Middle frontal gyrus (tissue), 1 donor: ENCODE data around the gene MYRIP.
A peak's percentile ranks its signal among the peaks of the same experiment; 100 is the strongest.

Experiments used
- DNase-seq: peaks from one replicate; pipeline ENCODE4 v3.0.0-alpha.2; 2015; ENCODE audit warnings: low spot score; ENCODE audit errors: extremely low spot score

Gene MYRIP

GRCh38 chr3:40179016-40179415 is 369.6 kb downstream of the MYRIP start:
- peak; percentile 78 for DNase-seq

GRCh38 chr3:40181182-40181581 is 371.8 kb downstream of the MYRIP start:
- DNase-seq = no peak

- no peak for DNase-seq
Measured at GRCh38 chr3:40185029-40185695, 375.8 kb downstream of the MYRIP start.

GRCh38 chr3:40186508-40186907 is 377.1 kb downstream of the MYRIP start:
- no peak for DNase-seq

GRCh38 chr3:40187945-40188344 is 378.5 kb downstream of the MYRIP start:
- no peak for DNase-seq

GRCh38 chr3:40189118-40189517 is 379.7 kb downstream of the MYRIP start:
- DNase-seq = no peak

- DNase-seq = no peak
Measured at GRCh38 chr3:40190056-40190455, 380.6 kb downstream of the MYRIP start.

GRCh38 chr3:40191251-40191650 is 381.8 kb downstream of the MYRIP start:
- DNase-seq = no peak

- peak; percentile 60 for DNase-seq
Measured at GRCh38 chr3:40191850-40192448, 382.5 kb downstream of the MYRIP start.

GRCh38 chr3:40192628-40193027 is 383.2 kb downstream of the MYRIP start:
- DNase-seq = no peak

GRCh38 chr3:40196966-40197365 is 387.6 kb downstream of the MYRIP start:
- DNase-seq = no peak

- no peak for DNase-seq
Measured at GRCh38 chr3:40200692-40201316, 391.4 kb downstream of the MYRIP start.

GRCh38 chr3:40201770-40202169 is 392.4 kb downstream of the MYRIP start:
- no peak for DNase-seq

- DNase-seq = no peak
Measured at GRCh38 chr3:40206522-40206921, 397.1 kb downstream of the MYRIP start.

GRCh38 chr3:40207796-40208195 is 398.4 kb downstream of the MYRIP start:
- no peak for DNase-seq

GRCh38 chr3:40208251-40208650 is 398.8 kb downstream of the MYRIP start:
- no peak for DNase-seq

GRCh38 chr3:40211579-40211978 is 402.2 kb downstream of the MYRIP start:
- DNase-seq = no peak

GRCh38 chr3:40213556-40213955 is 404.1 kb downstream of the MYRIP start:
- DNase-seq = no peak

- DNase-seq = no peak
Measured at GRCh38 chr3:40215015-40215414, 405.6 kb downstream of the MYRIP start.

GRCh38 chr3:40216471-40216870 is 407.1 kb downstream of the MYRIP start:
- no peak for DNase-seq

- DNase-seq = no peak
Measured at GRCh38 chr3:40223856-40224255, 414.4 kb downstream of the MYRIP start.

- DNase-seq = no peak
Measured at GRCh38 chr3:40224796-40225515, 415.5 kb downstream of the MYRIP start.
